Ishikawa (cell line): ENCODE measurements around the gene DNAJC27.

Experiments used
- CEBPB ChIP-seq: IDR thresholded peaks from 2 replicates; pipeline ENCODE4 v1.6.1; 2012
- CREB1 ChIP-seq: IDR thresholded peaks from 2 replicates; pipeline ENCODE4 v1.6.1; 2012; ENCODE audit warnings: low read depth
- EGR1 ChIP-seq: IDR thresholded peaks from 2 replicates; pipeline ENCODE4 v1.6.1; 2012
- EP300 ChIP-seq: IDR thresholded peaks from 2 replicates; pipeline ENCODE4 v1.6.1; 2012; ENCODE audit warnings: borderline replicate concordance
- RAD21 ChIP-seq: IDR thresholded peaks from 2 replicates; pipeline ENCODE4 v1.6.1; 2012; ENCODE audit warnings: low read depth
- TAF1 ChIP-seq: IDR thresholded peaks from 2 replicates; pipeline ENCODE4 v1.6.1; 2012; ENCODE audit warnings: low read depth, mild to moderate bottlenecking
- YY1 ChIP-seq: IDR thresholded peaks from 2 replicates; pipeline ENCODE4 v1.6.1; 2012; ENCODE audit warnings: low read depth
- ZBTB7A ChIP-seq: IDR thresholded peaks from 2 replicates; pipeline ENCODE4 v1.6.1; 2012; ENCODE audit warnings: low read depth
- TF ChIP-seq, protein P1 (sequence below): IDR thresholded peaks from 2 replicates; pipeline ENCODE4 v1.6.1; 2012
- TF ChIP-seq, protein P2 (sequence below): IDR thresholded peaks from 2 replicates; pipeline ENCODE4 v1.6.1; 2012

DNA sequence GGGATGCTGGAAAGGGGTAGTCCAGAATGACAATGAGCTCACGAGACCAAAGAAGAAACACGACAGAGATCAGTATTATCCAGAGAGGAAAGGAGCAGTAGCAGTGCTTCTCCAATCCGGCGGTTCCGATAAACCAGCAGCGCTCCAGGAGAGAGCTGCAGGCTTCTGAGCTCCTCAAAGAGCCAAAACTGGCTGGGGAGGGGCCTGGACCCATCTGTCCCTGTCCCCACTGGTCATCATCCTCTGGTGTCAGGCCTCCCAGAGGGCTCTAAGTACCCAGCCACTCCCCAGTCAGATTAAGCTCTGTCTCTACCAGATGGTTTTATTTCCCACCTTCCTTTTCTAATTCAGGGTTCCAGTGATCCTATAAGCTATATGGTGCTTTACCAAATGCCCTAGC is 23.2 kb downstream of the DNAJC27 start:
- no peak for TF ChIP-seq EGR1
- TF ChIP-seq, protein P1, sequence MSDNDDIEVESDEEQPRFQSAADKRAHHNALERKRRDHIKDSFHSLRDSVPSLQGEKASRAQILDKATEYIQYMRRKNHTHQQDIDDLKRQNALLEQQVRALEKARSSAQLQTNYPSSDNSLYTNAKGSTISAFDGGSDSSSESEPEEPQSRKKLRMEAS = no peak
- no peak for TF ChIP-seq RAD21
- TF ChIP-seq, protein P2, sequence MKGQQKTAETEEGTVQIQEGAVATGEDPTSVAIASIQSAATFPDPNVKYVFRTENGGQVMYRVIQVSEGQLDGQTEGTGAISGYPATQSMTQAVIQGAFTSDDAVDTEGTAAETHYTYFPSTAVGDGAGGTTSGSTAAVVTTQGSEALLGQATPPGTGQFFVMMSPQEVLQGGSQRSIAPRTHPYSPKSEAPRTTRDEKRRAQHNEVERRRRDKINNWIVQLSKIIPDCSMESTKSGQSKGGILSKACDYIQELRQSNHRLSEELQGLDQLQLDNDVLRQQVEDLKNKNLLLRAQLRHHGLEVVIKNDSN = no peak
- TF ChIP-seq YY1 = no peak
- TF ChIP-seq CREB1 = no peak
- TF ChIP-seq TAF1 = no peak
- no peak for TF ChIP-seq CEBPB
- no peak for TF ChIP-seq ZBTB7A
- TF ChIP-seq EP300 = no peak
